ENCODE results near the gene TSPAN17.
A peak's percentile ranks its signal among the peaks of the same experiment; 100 is the strongest.

The TSPAN17 gene

DNA sequence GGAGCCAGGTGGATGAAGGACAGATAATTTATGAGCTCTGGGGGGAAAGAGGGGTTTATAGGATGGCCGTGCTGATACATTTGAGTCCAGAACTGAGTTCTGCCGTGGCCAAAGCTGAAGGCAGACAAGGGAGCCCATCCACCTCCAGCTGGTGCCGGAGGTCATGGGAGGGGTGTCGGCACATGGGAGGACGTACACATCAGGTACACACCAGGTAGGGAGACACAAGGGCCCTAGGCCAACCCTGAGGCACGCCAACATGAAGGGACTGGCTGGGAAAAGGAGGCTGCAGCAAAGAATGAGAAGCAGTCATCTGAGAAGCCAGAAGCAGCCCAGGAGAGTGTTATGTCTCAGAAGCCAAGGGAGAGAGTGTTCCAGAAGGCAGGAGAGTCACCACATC is 35.3 kb upstream of the TSPAN17 start:
- Histone ChIP-seq H3K4me1 (ENCODE audit: control insufficient read depth, insufficient read depth, low read length) (no peaks in the 10 kb centered on the region), H3K4me3 (ENCODE audit: low read length) (no peak overlapping the region), H3K36me3 (ENCODE audit: control insufficient read depth, insufficient read depth, low read length) (no peaks in the 10 kb centered on the region), H3K27me3 (ENCODE audit: control insufficient read depth, insufficient read depth, low read length) (peaks cover 21% of the 10 kb centered on the region), H3K27ac (ENCODE audit: low read depth, low read length) (no peak overlapping the region), H3K9ac (ENCODE audit: low read length) (no peak overlapping the region)

DNA sequence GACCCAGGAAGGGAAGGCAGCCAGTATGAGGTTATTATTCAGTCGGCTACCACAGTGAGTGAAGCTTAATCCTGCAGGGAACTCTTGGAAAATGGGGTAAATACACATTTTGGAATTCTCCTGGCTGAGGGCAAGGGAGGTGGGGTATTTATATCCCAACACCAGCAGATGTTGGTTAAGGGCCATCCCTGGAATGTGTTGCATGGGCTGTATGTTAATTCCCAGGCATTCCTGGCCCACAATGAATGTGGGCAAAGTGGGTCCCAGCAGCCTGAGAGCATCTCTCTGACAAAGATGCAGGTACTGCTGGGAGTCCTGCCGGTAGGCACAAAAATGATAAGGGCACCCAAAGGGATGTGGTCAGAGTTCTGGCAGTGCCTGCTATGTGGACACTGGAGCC is 34.4 kb upstream of the TSPAN17 start:
- Histone ChIP-seq H3K4me3 (ENCODE audit: low read length) (no peak overlapping the region), H3K27me3 (ENCODE audit: control insufficient read depth, insufficient read depth, low read length) (peaks cover 22% of the 10 kb centered on the region), H3K27ac (ENCODE audit: low read depth, low read length) (no peak overlapping the region), H3K9ac (ENCODE audit: low read length) (no peak overlapping the region), H3K4me1 (ENCODE audit: control insufficient read depth, insufficient read depth, low read length) (no peaks in the 10 kb centered on the region), H3K36me3 (ENCODE audit: control insufficient read depth, insufficient read depth, low read length) (no peaks in the 10 kb centered on the region)

DNA sequence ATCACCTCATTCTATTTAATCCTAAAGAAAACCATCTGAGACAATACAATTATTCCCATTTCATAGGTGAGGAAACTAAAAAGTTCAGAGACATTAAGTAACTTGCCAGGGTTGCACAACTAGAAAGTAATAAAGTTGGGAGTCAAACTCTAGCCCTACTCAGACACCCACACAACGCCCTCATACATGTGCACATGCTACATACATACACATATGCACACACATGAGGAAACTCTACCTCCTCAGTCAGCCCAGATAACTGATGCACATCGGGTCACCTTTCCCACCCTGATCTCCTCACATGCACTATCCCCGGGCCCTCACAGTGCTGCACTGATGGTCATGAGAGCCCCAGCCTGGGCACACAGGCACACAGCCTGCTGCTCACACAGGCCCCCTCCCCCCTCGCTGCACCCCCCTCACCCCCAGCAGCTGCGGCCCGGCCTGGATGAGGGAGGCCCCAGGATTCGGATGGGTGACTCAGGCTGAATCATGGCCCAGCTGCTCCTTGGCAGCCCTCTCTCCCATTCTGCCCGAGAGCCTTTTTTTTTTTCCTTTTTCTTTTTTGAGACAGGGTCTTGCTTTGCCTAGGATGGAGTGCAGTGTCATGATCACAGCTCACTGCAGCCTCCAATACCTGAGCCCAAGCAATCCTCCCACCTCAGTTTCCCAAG is 32.3 kb upstream of the TSPAN17 start:
- Histone ChIP-seq H3K9ac (ENCODE audit: low read length) (no peak overlapping the region), H3K36me3 (ENCODE audit: control insufficient read depth, insufficient read depth, low read length) (no peaks in the 10 kb centered on the region), H3K27me3 (ENCODE audit: control insufficient read depth, insufficient read depth, low read length) (peaks cover 30% of the 10 kb centered on the region), H3K4me3 (ENCODE audit: low read length) (no peak overlapping the region), H3K4me1 (ENCODE audit: control insufficient read depth, insufficient read depth, low read length) (no peaks in the 10 kb centered on the region), H3K27ac (ENCODE audit: low read depth, low read length) (no peak overlapping the region)

DNA sequence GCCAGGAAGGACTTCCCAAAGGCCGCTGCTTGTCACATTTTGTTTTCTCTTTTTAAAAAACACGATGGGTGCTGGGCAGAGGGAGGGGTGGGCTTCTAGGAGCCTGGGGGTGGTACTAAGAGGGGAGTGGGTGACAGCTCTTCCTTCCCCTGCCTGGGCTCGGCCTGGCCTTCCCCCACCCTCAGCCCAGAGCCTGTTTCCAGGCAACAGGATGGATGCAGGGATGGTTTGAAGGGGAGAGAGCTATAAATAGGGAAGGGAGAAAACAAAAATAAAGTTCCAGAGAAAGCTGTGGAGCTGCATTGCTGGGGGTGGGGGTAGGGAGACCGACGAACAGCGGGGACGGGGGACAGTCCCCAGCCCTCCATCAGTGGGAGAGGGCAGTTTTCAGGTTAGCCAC is 30.8 kb upstream of the TSPAN17 start:
- peaks cover 39% of the 10 kb centered on the region for H3K27me3 ChIP-seq (ENCODE audit: control insufficient read depth, insufficient read depth, low read length)
- H3K36me3 ChIP-seq (ENCODE audit: control insufficient read depth, insufficient read depth, low read length): no peaks in the 10 kb centered on the region
- H3K4me1 ChIP-seq (ENCODE audit: control insufficient read depth, insufficient read depth, low read length): no peaks in the 10 kb centered on the region
- no peak overlapping the region for H3K9ac ChIP-seq (ENCODE audit: low read length)
- H3K27ac ChIP-seq (ENCODE audit: low read depth, low read length): no peak overlapping the region
- no peak overlapping the region for H3K4me3 ChIP-seq (ENCODE audit: low read length)

DNA sequence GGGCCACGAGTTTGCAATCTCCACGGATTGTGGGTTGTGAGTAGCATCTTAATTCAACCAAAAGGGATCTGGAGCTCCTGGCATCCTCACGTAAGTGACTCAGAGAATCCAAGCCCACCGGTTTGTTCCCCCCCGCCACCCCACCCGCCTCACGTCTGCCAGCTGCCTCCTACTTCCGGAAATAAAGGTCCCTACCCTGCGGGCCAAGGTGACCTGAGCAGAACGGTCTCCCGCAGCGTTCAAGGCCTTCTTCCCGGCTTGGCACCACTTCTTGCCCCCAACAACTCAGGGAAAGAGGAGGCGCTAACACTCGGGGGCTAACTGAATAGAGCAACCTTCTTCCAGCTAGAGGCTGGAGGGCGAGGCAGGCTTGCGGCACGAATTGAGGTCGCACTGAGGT is 28.5 kb upstream of the TSPAN17 start:
- Histone ChIP-seq H3K27me3 (ENCODE audit: control insufficient read depth, insufficient read depth, low read length) (peaks cover 39% of the 10 kb centered on the region), H3K27ac (ENCODE audit: low read depth, low read length) (no peak overlapping the region), H3K4me3 (ENCODE audit: low read length) (no peak overlapping the region), H3K9ac (ENCODE audit: low read length) (no peak overlapping the region), H3K4me1 (ENCODE audit: control insufficient read depth, insufficient read depth, low read length) (no peaks in the 10 kb centered on the region), H3K36me3 (ENCODE audit: control insufficient read depth, insufficient read depth, low read length) (no peaks in the 10 kb centered on the region)

DNA sequence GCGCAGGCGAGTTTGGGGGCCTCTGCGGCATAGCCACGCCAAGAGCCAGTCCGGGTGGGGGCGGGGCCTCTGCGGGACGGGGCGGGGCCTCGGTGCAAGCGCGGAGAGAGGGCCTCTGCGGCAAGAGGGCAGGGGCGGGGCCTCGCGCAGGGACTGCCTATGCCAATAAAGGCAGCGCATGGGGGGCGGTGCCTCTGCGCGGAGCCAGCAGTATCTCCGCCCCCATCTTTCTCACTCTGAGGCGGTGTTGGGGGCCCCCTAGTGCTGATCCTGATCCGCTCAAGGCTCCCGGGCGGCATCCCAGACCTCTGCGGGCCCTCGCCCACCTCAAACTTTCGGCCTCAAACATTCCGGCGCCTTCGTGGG is 28.1 kb upstream of the TSPAN17 start:
- no peaks in the 10 kb centered on the region for H3K36me3 ChIP-seq (ENCODE audit: control insufficient read depth, insufficient read depth, low read length)
- no peak overlapping the region for H3K4me3 ChIP-seq (ENCODE audit: low read length)
- H3K27me3 ChIP-seq (ENCODE audit: control insufficient read depth, insufficient read depth, low read length): peaks cover 39% of the 10 kb centered on the region
- H3K27ac ChIP-seq (ENCODE audit: low read depth, low read length): no peak overlapping the region
- no peaks in the 10 kb centered on the region for H3K4me1 ChIP-seq (ENCODE audit: control insufficient read depth, insufficient read depth, low read length)
- H3K9ac ChIP-seq (ENCODE audit: low read length): no peak overlapping the region

DNA sequence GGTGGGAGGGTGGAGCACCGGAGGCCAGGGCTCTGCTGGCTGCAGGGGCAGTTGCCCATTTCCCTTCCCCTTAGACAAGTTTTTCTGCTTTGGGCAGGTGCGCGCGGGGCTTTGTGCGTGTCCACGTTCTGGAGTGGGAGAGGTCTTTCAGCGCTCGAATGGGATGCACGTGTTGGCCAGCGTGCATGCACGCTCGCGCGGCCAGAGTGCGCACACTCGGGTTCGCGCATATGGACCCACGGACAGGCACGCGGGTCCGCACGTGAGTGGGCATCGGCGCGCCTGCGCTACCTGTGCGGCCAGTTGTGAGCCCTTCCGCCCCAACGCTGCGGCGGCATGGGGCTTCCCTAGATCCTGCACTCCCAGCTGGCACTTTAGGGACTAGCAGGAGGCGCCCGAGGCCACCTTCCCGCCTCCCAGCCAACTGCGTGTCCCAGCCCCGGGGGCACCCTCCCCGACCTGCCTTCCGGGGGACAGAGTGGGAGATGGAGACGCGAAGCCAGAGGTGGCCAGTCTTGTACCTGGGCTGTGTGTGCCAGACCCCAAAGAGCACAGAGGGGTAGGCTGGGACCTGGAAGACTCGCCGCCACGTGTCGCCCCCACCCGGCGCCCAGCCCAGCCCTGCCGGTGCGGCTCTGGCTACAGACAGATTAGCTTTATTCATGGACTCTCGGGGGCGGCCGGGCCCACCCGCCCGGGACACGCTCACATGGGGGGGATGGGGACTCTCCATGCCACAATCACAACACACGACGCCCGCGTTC is 27.5 kb upstream of the TSPAN17 start:
- peak overlapping the region; percentile 24 for H3K4me3 ChIP-seq (ENCODE audit: low read length)

DNA sequence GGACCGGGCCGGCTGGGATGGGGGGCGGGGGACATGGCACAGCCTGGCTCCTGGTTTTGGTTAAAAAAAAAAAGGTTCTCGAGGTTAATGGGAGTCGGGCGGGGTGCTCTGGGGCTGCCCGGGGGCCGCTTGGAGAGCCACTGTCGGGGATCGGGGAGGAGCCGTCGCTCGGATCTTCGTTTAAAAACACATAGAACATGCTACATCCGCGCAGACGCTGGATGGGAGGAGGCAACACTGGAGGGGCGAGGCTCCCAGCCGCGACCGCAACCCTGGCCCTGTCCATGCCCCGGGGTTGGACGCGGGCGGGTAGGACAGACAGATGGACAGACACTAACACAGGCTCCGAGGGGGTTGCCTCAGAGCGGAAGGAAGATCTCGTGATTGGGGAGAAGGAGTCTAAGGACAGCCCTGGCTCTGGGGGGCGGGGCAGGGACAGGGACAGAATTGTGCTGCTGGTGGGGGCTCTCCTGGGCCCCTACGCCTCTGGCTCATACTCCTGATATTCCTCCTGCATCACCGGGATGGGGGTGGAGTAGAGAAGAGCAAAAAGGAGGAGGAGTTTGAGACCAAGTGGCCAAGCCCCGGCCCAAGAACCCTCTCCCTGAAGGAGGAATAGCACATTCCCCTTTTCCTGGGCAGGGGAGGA is 26.8 kb upstream of the TSPAN17 start:
- Histone ChIP-seq H3K27me3 (ENCODE audit: control insufficient read depth, insufficient read depth, low read length) (peaks cover 43% of the 10 kb centered on the region), H3K36me3 (ENCODE audit: control insufficient read depth, insufficient read depth, low read length) (no peaks in the 10 kb centered on the region), H3K9ac (ENCODE audit: low read length) (no peak overlapping the region), H3K4me3 (ENCODE audit: low read length) (peak overlapping the region; percentile 21), H3K27ac (ENCODE audit: low read depth, low read length) (no peak overlapping the region), H3K4me1 (ENCODE audit: control insufficient read depth, insufficient read depth, low read length) (no peaks in the 10 kb centered on the region)

More for the DNA sequence above, 27.5 kb upstream of the TSPAN17 start:
- H3K9ac ChIP-seq (ENCODE audit: low read length): no peak overlapping the region
- H3K4me1 ChIP-seq (ENCODE audit: control insufficient read depth, insufficient read depth, low read length): no peaks in the 10 kb centered on the region
- peaks cover 39% of the 10 kb centered on the region for H3K27me3 ChIP-seq (ENCODE audit: control insufficient read depth, insufficient read depth, low read length)
- no peaks in the 10 kb centered on the region for H3K36me3 ChIP-seq (ENCODE audit: control insufficient read depth, insufficient read depth, low read length)
- H3K27ac ChIP-seq (ENCODE audit: low read depth, low read length): no peak overlapping the region

DNA sequence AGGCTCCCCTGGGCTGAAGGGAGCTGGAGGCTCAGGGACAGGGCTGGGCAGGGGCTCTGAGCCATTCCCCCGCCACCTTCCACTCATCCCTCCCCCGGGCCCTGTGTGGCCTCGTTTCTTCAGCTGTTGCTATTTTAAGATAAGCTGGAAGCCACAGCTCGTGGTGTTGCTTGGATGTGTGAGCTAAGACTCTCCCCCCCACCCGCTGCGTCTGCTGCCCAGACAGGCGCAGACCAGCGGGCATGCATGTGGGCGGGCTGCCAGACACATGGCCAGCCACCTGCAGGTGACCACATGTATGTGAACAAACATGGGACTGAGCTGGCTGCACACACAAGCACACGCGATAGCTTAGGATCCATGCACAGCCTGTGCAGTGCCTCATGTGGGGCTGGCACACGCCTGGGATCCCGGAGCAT is 25.6 kb upstream of the TSPAN17 start:
- Histone ChIP-seq H3K9ac (ENCODE audit: low read length) (no peak overlapping the region), H3K36me3 (ENCODE audit: control insufficient read depth, insufficient read depth, low read length) (no peaks in the 10 kb centered on the region), H3K4me1 (ENCODE audit: control insufficient read depth, insufficient read depth, low read length) (no peaks in the 10 kb centered on the region), H3K27me3 (ENCODE audit: control insufficient read depth, insufficient read depth, low read length) (peaks cover 44% of the 10 kb centered on the region), H3K27ac (ENCODE audit: low read depth, low read length) (no peak overlapping the region), H3K4me3 (ENCODE audit: low read length) (no peak overlapping the region)

DNA sequence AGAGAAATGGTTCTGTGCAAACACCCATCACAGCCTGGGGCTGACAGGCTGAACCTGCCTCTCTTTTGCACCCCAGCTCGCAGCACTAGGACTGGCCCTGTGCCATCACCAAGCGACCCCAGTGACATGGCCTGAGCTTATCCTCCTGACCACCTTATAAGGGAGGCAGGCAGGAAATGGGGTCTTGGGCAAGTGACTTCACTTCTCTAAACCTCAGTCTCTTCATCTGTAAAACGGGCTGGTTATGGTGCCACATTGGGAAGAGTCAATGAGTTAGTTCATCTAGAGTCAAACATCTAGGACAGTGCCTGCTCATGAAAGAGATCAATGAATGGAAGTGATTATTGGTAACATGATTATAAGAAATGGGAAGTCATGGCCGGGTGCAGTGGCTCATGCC is 23.1 kb upstream of the TSPAN17 start:
- H3K4me3 ChIP-seq (ENCODE audit: low read length): no peak overlapping the region
- no peaks in the 10 kb centered on the region for H3K36me3 ChIP-seq (ENCODE audit: control insufficient read depth, insufficient read depth, low read length)
- H3K4me1 ChIP-seq (ENCODE audit: control insufficient read depth, insufficient read depth, low read length): no peaks in the 10 kb centered on the region
- no peak overlapping the region for H3K27ac ChIP-seq (ENCODE audit: low read depth, low read length)
- peaks cover 50% of the 10 kb centered on the region for H3K27me3 ChIP-seq (ENCODE audit: control insufficient read depth, insufficient read depth, low read length)
- no peak overlapping the region for H3K9ac ChIP-seq (ENCODE audit: low read length)

DNA sequence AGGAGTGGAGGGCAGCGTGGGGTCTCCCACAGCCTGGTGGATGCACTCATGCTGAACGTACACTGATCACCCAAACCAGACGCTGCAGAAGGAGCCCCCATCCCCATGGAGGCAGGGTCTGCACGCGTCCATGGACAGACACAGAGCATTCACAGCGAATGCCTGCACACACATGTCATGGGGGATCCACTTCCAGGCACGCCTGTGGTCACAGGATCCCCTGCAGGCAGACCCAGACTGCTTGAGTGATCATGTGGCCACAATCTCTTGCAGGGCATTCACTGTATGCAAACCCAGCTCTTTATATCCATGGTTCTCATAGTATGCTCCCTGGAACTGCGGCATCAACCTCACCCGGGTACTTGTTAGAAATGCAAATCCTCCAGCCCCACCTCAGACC is 22.3 kb upstream of the TSPAN17 start:
- no peaks in the 10 kb centered on the region for H3K36me3 ChIP-seq (ENCODE audit: control insufficient read depth, insufficient read depth, low read length)
- peaks cover 51% of the 10 kb centered on the region for H3K27me3 ChIP-seq (ENCODE audit: control insufficient read depth, insufficient read depth, low read length)
- H3K4me1 ChIP-seq (ENCODE audit: control insufficient read depth, insufficient read depth, low read length): no peaks in the 10 kb centered on the region

DNA sequence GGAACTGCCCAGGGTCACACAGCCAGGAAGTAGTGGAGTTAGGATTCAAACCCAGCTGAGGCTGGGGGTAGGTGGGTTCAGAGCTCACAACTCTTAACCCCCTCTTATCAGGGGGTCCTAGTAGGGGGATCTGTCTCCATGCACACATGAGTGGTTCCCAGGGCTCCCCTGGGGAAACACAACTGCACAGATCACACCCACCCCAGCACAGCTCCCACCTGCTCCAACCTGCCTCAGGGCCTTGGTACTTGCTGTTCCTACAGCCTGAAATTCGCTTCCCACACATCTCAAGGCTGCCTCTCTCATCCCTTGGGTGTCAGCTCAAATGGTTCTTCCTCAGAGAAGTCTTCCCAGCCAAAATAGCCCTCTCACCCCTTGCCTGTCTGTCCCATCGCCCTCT is 21.8 kb upstream of the TSPAN17 start:
- Histone ChIP-seq H3K9ac (ENCODE audit: low read length) (no peak overlapping the region), H3K4me1 (ENCODE audit: control insufficient read depth, insufficient read depth, low read length) (no peaks in the 10 kb centered on the region), H3K27ac (ENCODE audit: low read depth, low read length) (no peak overlapping the region), H3K27me3 (ENCODE audit: control insufficient read depth, insufficient read depth, low read length) (peaks cover 51% of the 10 kb centered on the region), H3K4me3 (ENCODE audit: low read length) (no peak overlapping the region), H3K36me3 (ENCODE audit: control insufficient read depth, insufficient read depth, low read length) (no peaks in the 10 kb centered on the region)

More for the DNA sequence above, 22.3 kb upstream of the TSPAN17 start:
- no peak overlapping the region for H3K9ac ChIP-seq (ENCODE audit: low read length)
- H3K27ac ChIP-seq (ENCODE audit: low read depth, low read length): no peak overlapping the region
- H3K4me3 ChIP-seq (ENCODE audit: low read length): no peak overlapping the region
